HG02759 (cell line): Measurements from ENCODE around the gene MYCN.

Source experiments
- ATAC-seq: cut with Tn5 transposase; IDR thresholded peaks from one replicate; pipeline ENCODE4 v1.9.1; 2021; ENCODE audit warnings: mild to moderate bottlenecking, moderate library complexity; ENCODE audit not compliant: unreplicated experiment

The MYCN gene

DNA sequence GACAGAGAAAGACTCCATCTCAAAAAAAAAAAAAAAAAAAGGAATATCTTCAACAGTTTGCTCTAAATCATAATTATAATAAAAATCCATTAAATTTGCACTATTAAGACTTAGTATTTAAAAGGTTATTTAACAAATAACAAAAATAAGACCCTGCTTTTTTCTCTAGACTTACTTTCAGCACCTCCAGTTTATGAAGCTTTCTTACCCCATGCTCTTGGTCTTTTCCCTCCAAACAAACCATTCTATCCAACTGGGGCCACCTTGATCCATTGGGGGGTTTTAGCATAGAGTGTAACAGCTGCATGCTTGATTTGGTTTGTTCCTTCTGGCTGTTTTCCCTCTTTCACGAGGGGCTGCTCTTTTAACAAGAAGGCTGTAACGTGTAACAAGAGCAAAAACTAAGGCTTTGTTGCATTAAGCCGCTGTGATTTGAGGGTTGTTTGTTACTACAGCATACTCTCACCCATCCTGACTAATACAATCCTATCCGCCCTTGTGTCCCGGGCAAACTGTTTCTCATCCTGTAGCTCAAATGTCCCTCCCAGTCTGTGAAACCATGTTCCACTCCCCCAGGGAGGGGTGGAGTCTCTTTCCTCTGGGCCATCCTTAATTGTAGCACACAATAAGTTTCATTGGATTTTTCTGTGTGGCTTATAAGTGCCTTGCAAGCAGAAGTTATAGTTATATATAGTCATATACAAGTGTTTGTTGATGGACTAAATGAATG is 9.6 kb upstream of the MYCN start:
- no peak for ATAC-seq

DNA sequence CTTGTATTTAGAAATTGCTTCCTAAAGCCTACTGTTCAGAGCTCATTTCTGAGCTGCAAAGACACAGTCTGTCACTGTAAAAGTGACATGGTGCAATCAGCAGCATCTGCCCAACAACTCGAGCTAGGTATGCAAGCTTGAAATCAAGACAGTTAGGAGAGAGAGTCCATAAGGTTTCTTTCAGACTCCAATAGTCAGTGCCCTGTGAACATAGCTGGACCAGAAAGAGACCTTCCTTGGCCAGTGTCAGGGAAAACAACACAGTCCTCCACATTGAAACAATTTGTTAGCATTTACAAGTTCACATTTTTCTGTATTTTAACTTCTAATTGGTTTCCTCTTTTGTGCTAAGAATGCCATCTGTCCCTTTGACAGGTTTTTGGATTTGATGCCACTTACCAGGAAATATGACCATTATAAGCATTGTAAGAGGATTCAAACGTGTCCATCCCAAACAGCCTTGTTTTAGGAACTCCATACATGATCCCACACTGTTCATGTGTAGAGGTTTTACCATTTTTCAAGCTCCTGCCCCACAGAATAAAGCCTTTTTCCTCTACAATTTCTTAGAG is 8.9 kb upstream of the MYCN start:
- ATAC-seq, result no peak

DNA sequence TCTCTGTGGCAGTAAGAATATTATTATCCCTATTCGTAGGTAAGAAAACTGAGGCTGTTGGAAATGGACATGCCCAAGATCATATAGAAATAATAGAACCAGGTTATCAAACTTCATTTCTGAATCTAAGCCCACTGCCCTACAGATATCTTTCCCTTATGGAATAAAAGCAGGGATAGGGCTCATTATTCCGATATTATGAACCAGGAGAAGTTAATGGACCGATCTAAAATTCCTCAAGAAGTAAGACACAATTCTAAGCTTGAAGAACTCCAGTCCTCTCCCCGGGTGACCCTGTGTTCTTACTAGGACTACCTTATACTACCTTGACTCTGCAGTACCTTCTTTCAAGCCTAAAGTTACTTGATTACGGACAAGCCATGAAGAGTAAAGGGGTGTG is 8.4 kb upstream of the MYCN start:
- ATAC-seq, result no peak

DNA sequence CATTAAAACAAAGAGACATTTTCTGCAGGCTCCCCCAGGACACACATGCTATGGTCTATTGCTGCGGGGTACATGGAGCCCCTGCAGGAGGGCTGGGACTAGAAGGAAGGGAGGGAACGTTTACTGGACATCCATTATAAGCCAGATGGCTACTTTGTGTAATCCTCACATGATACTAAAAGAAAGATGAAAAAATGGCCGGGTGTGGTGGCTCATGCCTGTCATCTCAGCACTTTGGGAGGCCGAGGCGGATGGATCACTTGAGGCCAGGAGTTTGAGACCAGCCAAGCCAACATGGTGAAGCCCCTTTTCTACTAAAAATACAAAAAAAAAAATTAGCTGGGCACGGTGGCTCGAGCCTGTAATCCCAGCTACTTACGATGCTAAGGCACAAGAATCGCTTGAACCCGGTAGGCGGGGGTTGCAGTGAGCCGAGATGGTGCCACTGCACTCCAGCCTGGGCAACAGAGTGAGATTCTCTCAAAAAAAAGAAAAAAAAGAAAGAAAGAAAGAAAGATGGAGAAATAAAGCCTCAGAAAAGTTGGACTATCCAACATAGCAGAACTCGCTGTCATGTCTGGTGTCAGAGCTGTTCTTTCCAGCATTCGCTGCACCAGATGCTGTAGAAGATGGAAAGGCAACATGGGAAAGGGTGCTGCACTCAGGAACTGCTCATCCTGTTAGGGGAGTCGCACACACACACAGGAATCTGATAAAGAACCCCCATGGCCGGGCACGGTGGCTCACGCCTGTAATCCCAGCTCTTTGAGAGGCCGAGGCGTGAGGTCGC is 7.8 kb upstream of the MYCN start:
- no peak for ATAC-seq

DNA sequence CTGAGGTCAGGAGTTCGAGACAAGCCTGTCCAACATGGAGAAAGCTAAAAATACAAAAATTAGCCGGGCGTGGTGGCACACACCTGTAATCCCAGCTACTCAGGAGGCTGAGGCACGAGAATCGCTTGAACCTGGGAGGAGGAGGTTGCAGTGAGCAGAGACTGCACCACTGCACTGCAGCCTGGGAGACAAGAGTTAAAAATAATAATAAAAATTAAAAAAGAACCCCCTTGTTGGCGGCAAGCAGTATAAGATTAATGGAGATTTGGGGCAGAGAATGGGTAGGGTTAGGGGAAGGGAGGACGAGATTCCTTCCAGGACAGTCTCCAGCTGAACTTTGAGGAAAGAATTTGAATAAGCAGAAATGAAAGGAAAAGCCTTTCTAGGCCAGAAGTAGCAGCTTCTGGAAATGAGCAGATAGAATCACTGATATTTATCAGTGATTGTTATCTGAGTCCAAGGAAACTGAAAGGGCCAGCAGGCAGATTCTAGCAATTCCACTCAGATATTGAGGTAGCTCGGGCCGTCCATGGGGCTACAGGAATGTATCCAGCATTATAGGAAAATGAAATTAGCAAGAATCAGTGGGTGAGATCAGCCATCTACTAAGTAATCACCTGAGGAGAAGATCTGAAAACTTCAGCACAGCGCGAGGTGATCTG is 7.0 kb upstream of the MYCN start:
- no peak for ATAC-seq

DNA sequence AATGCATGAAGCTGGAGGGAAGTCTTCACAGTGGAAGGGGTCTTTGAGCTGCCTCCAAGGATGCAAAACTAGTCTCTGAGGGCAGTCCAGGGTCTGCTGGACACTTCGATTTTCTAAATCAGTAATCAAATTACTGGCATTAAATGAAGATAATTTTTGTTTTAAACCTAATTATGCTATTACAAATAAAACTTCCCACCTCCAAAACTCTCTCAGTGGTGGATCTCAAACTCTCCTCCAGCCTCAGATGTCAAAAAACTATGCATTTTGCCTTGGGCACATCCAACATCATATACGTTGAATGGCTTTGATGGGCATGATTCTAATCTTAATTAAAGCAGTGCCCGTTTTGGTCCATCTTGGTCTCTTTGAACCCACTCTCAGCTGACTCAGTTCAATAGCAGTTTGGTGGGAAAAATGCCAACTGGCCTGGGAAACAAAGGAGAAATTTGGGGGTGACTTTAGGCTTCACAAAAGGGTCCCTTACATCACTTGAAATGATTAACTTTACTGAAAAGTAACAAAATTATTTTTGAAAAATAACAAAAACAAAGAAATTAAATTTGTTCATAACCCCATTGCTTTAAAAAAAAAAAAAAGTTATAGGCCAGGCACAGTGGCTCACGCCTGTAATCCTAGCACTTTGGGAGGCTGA is 5.9 kb upstream of the MYCN start:
- ATAC-seq, result no peak

DNA sequence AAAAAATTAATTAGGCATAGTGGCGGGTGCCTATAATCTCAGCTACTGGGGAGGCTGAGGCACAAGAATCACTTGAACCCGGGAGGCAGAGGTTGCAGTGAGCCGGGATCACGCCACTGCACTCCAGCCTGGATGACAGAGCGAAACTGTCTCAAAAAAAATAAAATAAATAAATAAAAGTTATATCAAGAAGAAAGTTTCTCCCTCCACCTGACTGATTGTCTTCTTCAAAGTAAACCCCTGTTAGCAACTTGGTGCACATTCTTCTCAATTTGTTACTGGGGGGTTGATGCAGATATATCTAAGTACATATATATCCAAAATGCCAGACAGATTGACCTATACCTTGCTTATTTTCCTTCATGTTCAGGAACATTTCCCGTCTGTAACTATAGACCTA is 5.2 kb upstream of the MYCN start:
- ATAC-seq, result no peak

DNA sequence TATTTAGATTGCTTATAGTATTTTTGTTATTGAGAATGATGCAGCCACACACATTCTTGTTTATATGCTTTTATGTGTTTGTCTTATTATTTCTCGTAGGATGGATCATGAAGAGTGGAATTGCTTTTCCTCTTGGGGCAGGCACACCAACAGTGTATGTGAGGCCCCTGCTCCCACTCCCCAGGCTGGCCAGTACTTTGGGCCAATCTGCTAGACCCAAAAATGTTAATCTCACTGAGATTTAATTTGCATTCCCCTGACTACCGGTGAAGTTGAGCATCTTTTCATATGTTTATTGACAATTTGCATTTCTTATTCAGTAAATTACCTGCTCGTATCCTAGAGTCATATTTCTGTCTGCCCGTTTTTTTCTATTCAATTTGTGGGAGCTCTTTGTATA is 4.7 kb upstream of the MYCN start:
- ATAC-seq, result no peak

DNA sequence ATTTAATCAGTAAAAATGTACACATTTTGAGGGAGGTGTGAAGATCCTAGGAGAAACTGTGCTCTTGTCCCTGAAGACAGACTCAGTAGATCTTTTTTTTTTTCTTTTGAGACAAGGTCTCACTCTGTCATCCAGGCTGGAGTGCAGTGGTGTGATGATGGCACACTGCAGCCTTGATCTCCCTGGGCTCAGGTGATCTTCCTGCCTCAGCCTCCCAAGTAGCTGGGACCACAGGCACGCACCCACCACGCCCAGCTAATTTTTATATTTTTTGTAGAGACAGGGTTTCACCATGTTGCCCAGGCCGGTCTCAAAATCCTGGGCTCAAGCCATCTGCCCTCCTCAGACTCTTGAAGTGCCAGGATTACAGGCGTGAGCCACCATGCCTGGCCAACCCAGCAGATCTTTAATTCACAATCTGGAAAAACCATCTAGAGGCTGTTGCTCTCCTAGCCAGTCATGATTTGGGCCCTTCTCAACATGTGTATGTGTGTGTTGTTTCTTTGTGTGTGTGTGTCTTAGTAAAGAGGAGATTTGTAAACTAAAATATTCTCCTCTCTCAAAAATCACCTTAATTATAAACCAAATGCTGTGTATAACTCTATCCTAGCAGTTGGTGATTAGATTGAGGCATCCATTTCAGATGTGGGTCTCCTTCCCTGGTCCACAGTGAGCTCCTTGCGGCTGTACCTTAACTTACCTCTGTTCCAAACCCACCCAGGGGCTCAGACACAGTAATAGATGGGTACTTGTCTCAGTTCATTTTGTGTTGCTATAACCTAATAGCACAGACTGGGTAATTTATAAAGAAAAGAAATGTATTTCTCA is 3.9 kb upstream of the MYCN start:
- no peak for ATAC-seq

DNA sequence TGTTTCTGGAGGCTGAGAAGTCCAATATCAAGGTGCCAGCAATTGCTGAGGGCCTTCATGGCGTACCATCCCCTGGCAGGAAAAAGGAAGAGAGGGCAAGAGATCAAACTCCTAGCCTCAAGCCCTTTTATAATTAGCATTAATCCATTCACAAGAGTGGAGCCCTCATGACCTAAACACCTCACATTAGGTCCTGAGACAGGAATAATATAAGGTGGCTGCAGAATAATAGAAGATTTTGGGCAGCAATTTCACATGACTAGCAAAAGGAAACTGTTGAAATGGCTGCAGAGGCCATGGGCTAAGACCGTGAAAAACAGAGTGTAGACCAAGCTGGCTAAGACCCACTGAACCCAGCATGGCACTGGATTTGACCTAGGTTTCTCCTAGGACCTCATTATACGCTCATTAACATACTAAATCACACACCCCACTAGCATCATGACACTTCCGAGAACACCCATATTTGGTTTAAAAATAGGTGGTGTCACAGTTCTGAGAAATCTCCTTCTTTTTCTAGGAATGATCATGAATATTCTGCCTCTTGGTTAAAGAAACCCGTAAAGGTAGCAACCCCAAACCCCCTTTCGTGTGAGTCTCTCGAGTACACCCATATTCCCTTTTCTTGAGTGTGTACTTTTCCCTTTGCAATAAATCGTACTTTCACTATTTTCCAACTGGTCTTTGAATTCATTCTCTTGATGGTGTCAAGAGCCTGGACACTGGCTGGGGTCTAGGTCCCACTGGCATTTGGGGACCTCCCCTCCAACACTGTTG is 3.1 kb upstream of the MYCN start:
- no peak for ATAC-seq

DNA sequence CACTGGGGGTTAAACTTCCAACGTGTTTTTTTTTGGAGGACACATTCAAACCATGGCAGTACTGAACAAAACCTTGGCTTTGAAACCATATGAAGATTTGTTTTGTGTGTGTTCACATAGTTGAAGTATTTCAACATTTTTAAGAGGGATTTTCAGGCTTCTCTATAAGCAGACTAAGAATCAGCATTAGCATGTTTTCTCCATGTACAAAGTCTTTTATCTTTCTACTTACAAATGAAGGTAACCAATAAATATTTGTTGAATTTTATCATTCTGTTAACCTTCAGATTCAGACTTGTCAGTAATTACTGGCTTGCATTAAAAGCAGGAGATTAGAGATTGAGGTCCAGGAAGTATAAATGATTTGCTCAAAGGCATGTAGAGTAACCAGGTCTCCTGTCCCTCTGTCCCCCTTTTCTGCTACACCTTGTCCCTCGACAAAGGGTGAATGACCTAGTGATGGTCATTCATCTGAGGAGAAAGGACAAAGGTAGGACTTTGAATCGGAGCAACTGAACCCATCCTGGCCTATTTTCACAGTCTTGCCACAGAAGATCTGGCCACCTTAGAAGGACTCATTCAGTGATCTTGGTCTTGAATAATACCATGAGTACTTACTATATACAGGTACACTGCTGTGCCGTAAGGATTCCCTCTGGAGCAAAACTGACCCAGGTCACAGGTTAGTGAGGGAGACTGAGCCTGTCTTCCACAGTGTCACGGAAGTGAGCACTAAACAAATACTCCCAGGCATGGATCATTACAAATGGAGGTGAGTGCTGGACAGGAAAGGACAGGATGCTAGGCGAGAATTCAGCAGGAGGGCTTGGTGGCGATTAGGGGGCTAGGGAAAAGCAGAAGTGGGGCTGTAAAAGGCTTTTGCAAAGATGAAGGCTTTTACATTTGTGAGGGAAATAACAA is 2.2 kb upstream of the MYCN start:
- no peak for ATAC-seq

DNA sequence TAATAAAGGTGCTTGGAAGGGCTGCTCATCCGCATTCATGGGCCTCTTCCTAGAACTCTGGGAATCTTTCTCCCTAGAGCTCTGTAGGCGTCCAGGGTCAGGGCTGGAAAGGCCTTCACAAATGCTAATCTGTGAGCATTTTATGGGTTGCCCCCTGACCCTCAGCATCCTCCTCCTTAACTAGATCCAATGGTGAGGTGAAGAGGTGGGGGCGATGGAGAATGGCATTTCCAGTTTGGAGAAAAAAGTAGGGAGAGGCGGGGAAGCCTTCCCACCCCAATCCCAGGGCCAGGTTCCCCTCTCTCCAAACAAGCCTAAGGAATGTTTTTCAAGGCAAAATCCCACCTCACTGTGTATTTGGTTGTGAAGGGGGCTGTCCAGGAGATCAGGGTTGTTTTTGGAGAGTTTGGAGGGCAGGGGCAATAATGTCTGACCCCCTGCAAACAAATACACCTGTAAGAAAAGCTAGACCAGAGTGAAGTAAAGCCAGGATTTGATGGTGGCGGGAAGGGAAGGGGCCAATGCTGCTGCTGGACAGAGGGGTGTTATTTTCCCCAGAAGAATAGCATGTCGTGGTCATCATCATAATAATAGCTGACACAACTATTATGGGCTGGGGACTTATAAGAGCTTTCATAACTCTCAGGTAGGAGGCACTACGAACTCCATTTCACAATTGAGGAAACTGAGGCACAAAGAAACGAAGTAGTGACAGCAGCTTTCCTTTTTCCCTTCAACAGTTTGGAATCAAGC is 1.4 kb upstream of the MYCN start:
- no peak for ATAC-seq

DNA sequence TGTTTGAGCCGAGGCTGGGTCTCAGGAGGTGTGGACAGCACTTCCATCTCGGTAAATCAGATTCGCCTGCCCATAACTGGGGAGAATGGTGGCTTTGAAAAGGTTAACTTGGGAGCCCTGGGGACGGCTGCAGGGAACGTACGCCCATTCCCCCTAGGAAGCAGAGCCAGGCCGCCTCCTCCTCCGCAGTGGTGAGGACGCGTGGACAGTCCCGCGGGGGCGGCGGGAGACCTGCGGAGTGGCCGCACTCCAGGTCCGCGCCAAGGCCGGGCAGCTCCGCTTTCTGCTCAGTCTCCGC is 845 bp upstream of the MYCN start:
- peak; percentile 78 for ATAC-seq

DNA sequence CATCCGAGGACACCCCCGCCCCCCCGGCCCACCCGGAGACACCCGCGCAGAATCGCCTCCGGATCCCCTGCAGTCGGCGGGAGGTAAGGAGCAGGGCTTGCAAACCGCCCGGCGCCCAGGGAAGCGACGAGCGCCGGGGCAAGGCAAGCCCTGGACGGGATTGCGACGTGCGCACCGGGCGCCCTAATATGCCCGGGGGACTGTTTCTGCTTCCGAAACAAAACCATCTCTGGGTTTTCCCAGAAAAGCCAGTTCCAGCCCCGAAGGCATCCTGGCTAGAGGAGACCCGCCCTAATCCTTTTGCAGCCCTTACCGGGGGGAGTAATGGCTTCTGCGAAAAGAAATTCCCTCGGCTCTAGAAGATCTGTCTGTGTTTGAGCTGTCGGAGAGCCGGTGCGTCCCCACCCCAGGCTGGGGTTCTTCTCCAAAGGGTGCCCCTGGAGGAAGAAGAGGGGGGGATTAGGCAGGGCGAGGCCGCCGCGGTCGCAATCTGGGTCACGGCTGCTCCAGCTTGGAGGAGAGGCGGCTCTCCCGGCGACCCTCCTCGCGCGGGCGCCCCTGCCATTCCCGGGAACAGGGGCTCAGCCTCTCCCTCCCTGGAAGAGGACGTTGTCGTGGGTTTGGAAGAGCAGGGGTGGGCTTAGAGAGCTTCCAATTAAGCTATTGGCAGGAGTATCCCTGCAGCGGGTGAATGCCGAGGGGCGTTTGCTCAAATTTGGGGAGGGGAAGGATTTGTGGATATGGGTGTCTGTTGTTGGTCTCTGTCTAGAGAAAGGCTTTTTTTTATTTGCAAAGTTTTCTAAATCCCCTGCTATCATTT is 521 bp downstream of the MYCN start:
- no peak for ATAC-seq

DNA sequence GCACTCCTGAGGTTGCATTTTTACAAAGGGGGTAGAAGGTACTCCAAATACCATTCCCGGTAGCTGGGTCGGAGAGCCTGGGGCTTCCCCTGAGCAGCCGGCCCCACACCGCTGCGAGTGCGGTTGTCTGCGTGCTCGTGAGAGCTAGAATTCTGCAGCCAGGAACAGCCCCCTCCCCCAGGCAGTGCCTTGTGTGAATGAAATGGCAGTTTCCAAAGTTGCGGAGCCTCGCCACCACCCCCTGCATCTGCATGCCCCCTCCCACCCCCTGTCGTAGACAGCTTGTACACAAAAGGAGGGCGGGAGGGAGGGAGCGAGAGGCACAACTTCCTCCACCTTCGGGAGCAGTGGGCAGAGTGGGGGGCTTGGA is 1.1 kb downstream of the MYCN start:
- ATAC-seq, result no peak

DNA sequence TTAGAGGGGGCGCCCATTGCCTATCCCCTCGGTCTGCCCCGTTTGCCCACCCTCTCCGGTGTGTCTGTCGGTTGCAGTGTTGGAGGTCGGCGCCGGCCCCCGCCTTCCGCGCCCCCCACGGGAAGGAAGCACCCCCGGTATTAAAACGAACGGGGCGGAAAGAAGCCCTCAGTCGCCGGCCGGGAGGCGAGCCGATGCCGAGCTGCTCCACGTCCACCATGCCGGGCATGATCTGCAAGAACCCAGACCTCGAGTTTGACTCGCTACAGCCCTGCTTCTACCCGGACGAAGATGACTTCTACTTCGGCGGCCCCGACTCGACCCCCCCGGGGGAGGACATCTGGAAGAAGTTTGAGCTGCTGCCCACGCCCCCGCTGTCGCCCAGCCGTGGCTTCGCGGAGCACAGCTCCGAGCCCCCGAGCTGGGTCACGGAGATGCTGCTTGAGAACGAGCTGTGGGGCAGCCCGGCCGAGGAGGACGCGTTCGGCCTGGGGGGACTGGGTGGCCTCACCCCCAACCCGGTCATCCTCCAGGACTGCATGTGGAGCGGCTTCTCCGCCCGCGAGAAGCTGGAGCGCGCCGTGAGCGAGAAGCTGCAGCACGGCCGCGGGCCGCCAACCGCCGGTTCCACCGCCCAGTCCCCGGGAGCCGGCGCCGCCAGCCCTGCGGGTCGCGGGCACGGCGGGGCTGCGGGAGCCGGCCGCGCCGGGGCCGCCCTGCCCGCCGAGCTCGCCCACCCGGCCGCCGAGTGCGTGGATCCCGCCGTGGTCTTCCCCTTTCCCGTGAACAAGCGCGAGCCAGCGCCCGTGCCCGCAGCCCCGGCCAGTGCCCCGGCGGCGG is 1.7 kb downstream of the MYCN start:
- no peak for ATAC-seq
